HepG2 (cell line): ENCODE measurements around the gene C1GALT1. TPM values are rescaled to one million over a fixed set of nuclear protein-coding genes. Genes with fewer than 3 reads are reported as not detected.
A peak's percentile ranks its signal among the peaks of the same experiment; 100 is the strongest.

Source experiments
- CREB1 ChIP-seq, 2 experiments: fragments of 450-650 bp in 1 of 2; IDR thresholded peaks; 2 replicates each; pipeline ENCODE4 v1.6.1; 2016 to 2017; ENCODE audit warnings: control low read depth in 1 of 2, mild to moderate bottlenecking in 1 of 2, missing compliant biosample characterization in 1 of 2, missing genetic modification characterization in 1 of 2
- EP300 ChIP-seq, 3 experiments: sonication (generic) in 1 of 3; formaldehyde crosslinking in 1 of 3; IDR thresholded peaks; 2 replicates each; pipeline versions ENCODE4 v1.5.1 to v1.6.1; 2011 to 2020; ENCODE audit warnings: low read depth in 2 of 3, low read length in 2 of 3, borderline replicate concordance in 1 of 3, improper control_type of control experiment in 1 of 3, mild to moderate bottlenecking in 1 of 3, missing genetic modification reagents in 1 of 3, moderate library complexity in 1 of 3
- ERF ChIP-seq: IDR thresholded peaks from 2 replicates; pipeline ENCODE4 v1.6.1; 2018; ENCODE audit warnings: missing biosample characterization, missing genetic modification reagents
- FOXP4 ChIP-seq: sonication (generic); formaldehyde crosslinking; IDR thresholded peaks from 2 replicates; pipeline ENCODE4 v1.4.0; 2020; ENCODE audit warnings: missing genetic modification reagents
- HNF1A ChIP-seq, 2 experiments: sonication (generic) in 1 of 2; formaldehyde crosslinking in 1 of 2; IDR thresholded peaks; 2 replicates each; pipeline versions ENCODE4 v1.4.0 to v1.6.1; 2016 to 2020; ENCODE audit warnings: borderline replicate concordance in 1 of 2, low read depth in 1 of 2, mild to moderate bottlenecking in 1 of 2, missing genetic modification reagents in 1 of 2
- HNRNPL ChIP-seq: fragments of 200-400 bp; formaldehyde crosslinking; IDR thresholded peaks from 2 replicates; pipeline ENCODE4 v1.6.1; 2017; ENCODE audit warnings: mild to moderate bottlenecking, low read depth, low read length
- MTF1 ChIP-seq: sonication (generic); formaldehyde crosslinking; IDR thresholded peaks from 2 replicates; pipeline ENCODE4 v1.5.0; 2020; ENCODE audit warnings: missing genetic modification reagents
- NCOR1 ChIP-seq: fragments of 200-600 bp; sonication (generic); IDR thresholded peaks from 2 replicates; pipeline ENCODE4 v1.7.0; 2017; ENCODE audit warnings: antibody characterized with exemption, low read length, borderline replicate concordance
- PHF21A ChIP-seq: sonication (generic); formaldehyde crosslinking; IDR thresholded peaks from 2 replicates; pipeline ENCODE4 v1.5.0; 2020; ENCODE audit warnings: mild to moderate bottlenecking, missing genetic modification reagents
- RAD51 ChIP-seq: fragments of 450-650 bp; IDR thresholded peaks from 2 replicates; pipeline ENCODE4 v1.6.1; 2016; ENCODE audit warnings: borderline replicate concordance
- SNAPC4 ChIP-seq: sonication (generic); formaldehyde crosslinking; IDR thresholded peaks from 2 replicates; pipeline ENCODE4 v1.4.0; 2020; ENCODE audit warnings: mild to moderate bottlenecking, missing genetic modification reagents
- ZFP82 ChIP-seq: sonication (generic); formaldehyde crosslinking; IDR thresholded peaks from 2 replicates; pipeline ENCODE4 v1.5.1; 2020; ENCODE audit warnings: mild to moderate bottlenecking, missing genetic modification reagents, borderline replicate concordance
- ZNF615 ChIP-seq: sonication (generic); formaldehyde crosslinking; IDR thresholded peaks from 2 replicates; pipeline ENCODE4 v1.5.0; 2020; ENCODE audit warnings: mild to moderate bottlenecking, missing genetic modification reagents, borderline replicate concordance
- ZNF749 ChIP-seq: sonication (generic); formaldehyde crosslinking; IDR thresholded peaks from 2 replicates; pipeline ENCODE4 v1.8.0; 2022; ENCODE audit warnings: mild to moderate bottlenecking, missing genetic modification reagents, moderate library complexity, borderline replicate concordance
- ZSCAN29 ChIP-seq: sonication (generic); formaldehyde crosslinking; conservative IDR thresholded peaks from 2 replicates; pipeline ENCODE4 v1.4.0; 2020; ENCODE audit warnings: mild to moderate bottlenecking, missing genetic modification reagents
- polyA plus RNA-seq, 8 experiments: library from polyadenylated mRNA; depleted of rRNA in 3 of 8; stranded (reverse) in 7 of 8; unstranded in 1 of 8; fragments of >200 nt; fragmentation: Illumina TruSeq in 4 of 8; extraction: Trizol in 4 of 8; gene quantifications; 2 replicates each; pipeline versions ENCODE4 v1.2.1 to v1.2.3, GENCODE V29; 2011 to 2016; ENCODE audit warnings: low read depth in 4 of 8, missing spikeins in 1 of 8, mixed read lengths in 1 of 8; ENCODE audit not compliant: insufficient read depth in 1 of 8
- total RNA-seq, 5 experiments: library from RNA; depleted of rRNA; stranded (reverse); fragments of >200 nt; fragmentation: Illumina TruSeq; extraction: Trizol; gene quantifications; 2 replicates each; pipeline ENCODE4 v1.2.3, GENCODE V29; 2016; ENCODE audit warnings: low read depth in 1 of 5

Gene C1GALT1
- total and polyA plus RNA-seq, 2 of the 13 experiments (the other 11 are each of a cell fraction or from before 2014, with no cell fraction given) = 57.1 to 65.9 TPM

GRCh38 chr7:7173956-7174632 is 8.2 kb upstream of the C1GALT1 start (continued):
- TF ChIP-seq HNF1A (IDR thresholded peaks at IDR 0.05; ENCODE audit: low read depth) (peak; percentile 87), HNF1A (CRISPR knock-in tag; IDR thresholded peaks at IDR 0.05; ENCODE audit: borderline replicate concordance) (peak; percentile 86; the same call in 1 of the 2 replicates), MTF1 (CRISPR knock-in tag) (no peak), SNAPC4 (no peak), ZFP82 (CRISPR knock-in tag) (no peak), ZNF749 (no peak), ZNF615 (CRISPR knock-in tag) (no peak), FOXP4 (CRISPR knock-in tag) (peak; percentile 65), NCOR1 (no peak; the same call in 1 of the 2 replicates), ZSCAN29 (CRISPR knock-in tag) (no peak), RAD51 (no peak), EP300 (IDR thresholded peaks at IDR 0.05; ENCODE audit: low read depth in 2 of 2, low read length in 2 of 2) (peak in 1 of 2 experiments; percentile 82; a peak in 2 of 4 replicates), EP300 (CRISPR knock-in tag; IDR thresholded peaks at IDR 0.05; ENCODE audit: borderline replicate concordance) (peak; percentile 36; the same call in 1 of the 2 replicates), CREB1 (IDR thresholded peaks at IDR 0.05) (no peak), CREB1 (CRISPR knock-in tag; IDR thresholded peaks at IDR 0.05) (peak; percentile 49; the same call in 1 of the 2 replicates), HNRNPL (no peak), ERF (CRISPR knock-in tag) (no peak), PHF21A (CRISPR knock-in tag) (0 out of 2 replicates have a peak, but pooled peaks have one; percentile 27)
